HepG2 (cell line): Measurements from ENCODE around the gene ARHGAP5. TPM values are rescaled to one million over a fixed set of nuclear protein-coding genes. Genes with fewer than 3 reads are reported as not detected.
A peak's percentile ranks its signal among the peaks of the same experiment; 100 is the strongest.

Experiments used
- ADNP ChIP-seq: sonication (generic); formaldehyde crosslinking; IDR thresholded peaks from 2 replicates; pipeline ENCODE4 v1.4.0; 2020; ENCODE audit warnings: missing genetic modification reagents
- AKAP8 ChIP-seq: sonication (generic); formaldehyde crosslinking; IDR thresholded peaks from 2 replicates; pipeline ENCODE4 v1.5.1; 2020; ENCODE audit warnings: mild to moderate bottlenecking, missing genetic modification reagents
- DMTF1 ChIP-seq: sonication (generic); formaldehyde crosslinking; IDR thresholded peaks from 2 replicates; pipeline ENCODE4 v1.4.0; 2020; ENCODE audit warnings: mild to moderate bottlenecking, missing genetic modification reagents
- EEA1 ChIP-seq: sonication (generic); formaldehyde crosslinking; IDR thresholded peaks from 2 replicates; pipeline ENCODE4 v1.5.1; 2020; ENCODE audit warnings: mild to moderate bottlenecking, missing genetic modification reagents, borderline replicate concordance
- HCFC1 ChIP-seq: fragments of 150-350 bp; IDR thresholded peaks from 2 replicates; pipeline ENCODE4 v1.6.1; 2014; ENCODE audit warnings: low read depth, low read length
- HNRNPUL1 ChIP-seq: fragments of 200-400 bp; formaldehyde crosslinking; IDR thresholded peaks from 2 replicates; pipeline ENCODE4 v1.6.1; 2017; ENCODE audit warnings: low read depth, mild to moderate bottlenecking, low read length, moderate library complexity
- PHF20 ChIP-seq: sonication (generic); formaldehyde crosslinking; IDR thresholded peaks from 2 replicates; pipeline ENCODE4 v1.5.0; 2020; ENCODE audit warnings: mild to moderate bottlenecking, missing genetic modification reagents
- POGZ ChIP-seq: sonication (generic); formaldehyde crosslinking; IDR thresholded peaks from 2 replicates; pipeline ENCODE4 v1.4.0; 2020; ENCODE audit warnings: mild to moderate bottlenecking, missing genetic modification reagents
- RORA ChIP-seq: sonication (generic); formaldehyde crosslinking; IDR thresholded peaks from 2 replicates; pipeline ENCODE4 v1.5.0; 2020; ENCODE audit warnings: mild to moderate bottlenecking, missing genetic modification reagents, moderate library complexity
- TP53 ChIP-seq: sonication (generic); formaldehyde crosslinking; conservative IDR thresholded peaks from 2 replicates; pipeline ENCODE4 v1.4.0; 2020; ENCODE audit warnings: missing genetic modification reagents
- ZC3H13 ChIP-seq: sonication (generic); formaldehyde crosslinking; IDR thresholded peaks from 2 replicates; pipeline ENCODE4 v1.8.1; 2023; ENCODE audit warnings: mild to moderate bottlenecking, missing genetic modification reagents, moderate library complexity
- ZFAT ChIP-seq: sonication (generic); formaldehyde crosslinking; conservative IDR thresholded peaks from 2 replicates; pipeline ENCODE4 v1.8.1; 2023; ENCODE audit warnings: missing genetic modification reagents, inconsistent platforms
- ZNF30 ChIP-seq: sonication (generic); formaldehyde crosslinking; IDR thresholded peaks from 2 replicates; pipeline ENCODE4 v1.5.0; 2020; ENCODE audit warnings: mild to moderate bottlenecking, missing genetic modification reagents
- ZNF512 ChIP-seq: sonication (generic); formaldehyde crosslinking; IDR thresholded peaks from 2 replicates; pipeline ENCODE4 v1.4.0; 2020; ENCODE audit warnings: mild to moderate bottlenecking, missing genetic modification reagents
- ZNF549 ChIP-seq: sonication (generic); formaldehyde crosslinking; IDR thresholded peaks from 2 replicates; pipeline ENCODE4 v1.5.0; 2020; ENCODE audit warnings: missing genetic modification reagents
- ZNF841 ChIP-seq: sonication (generic); formaldehyde crosslinking; IDR thresholded peaks from 2 replicates; pipeline ENCODE4 v1.8.1; 2023; ENCODE audit warnings: missing genetic modification reagents, borderline replicate concordance
- polyA plus RNA-seq, 8 experiments: library from polyadenylated mRNA; depleted of rRNA in 3 of 8; stranded (reverse) in 7 of 8; unstranded in 1 of 8; fragments of >200 nt; fragmentation: Illumina TruSeq in 4 of 8; extraction: Trizol in 4 of 8; gene quantifications; 2 replicates each; pipeline versions ENCODE4 v1.2.1 to v1.2.3, GENCODE V29; 2011 to 2016; ENCODE audit warnings: low read depth in 4 of 8, missing spikeins in 1 of 8, mixed read lengths in 1 of 8; ENCODE audit not compliant: insufficient read depth in 1 of 8
- total RNA-seq, 5 experiments: library from RNA; depleted of rRNA; stranded (reverse); fragments of >200 nt; fragmentation: Illumina TruSeq; extraction: Trizol; gene quantifications; 2 replicates each; pipeline ENCODE4 v1.2.3, GENCODE V29; 2016; ENCODE audit warnings: low read depth in 1 of 5
- TF ChIP-seq, protein P1 (sequence below), 2 experiments: sonication (generic) in 1 of 2; formaldehyde crosslinking in 1 of 2; IDR thresholded peaks; 2 replicates each; pipeline versions ENCODE4 v1.6.1 to v1.9.0; 2014 to 2022; ENCODE audit warnings: antibody characterized with exemption in 1 of 2, borderline replicate concordance in 1 of 2, inconsistent platforms in 1 of 2, low read depth in 1 of 2, missing genetic modification reagents in 1 of 2

ARHGAP5 gene
- total and polyA plus RNA-seq, 2 of the 13 experiments (the other 11 are each of a cell fraction or from before 2014, with no cell fraction given): 33.7 to 144 TPM

DNA sequence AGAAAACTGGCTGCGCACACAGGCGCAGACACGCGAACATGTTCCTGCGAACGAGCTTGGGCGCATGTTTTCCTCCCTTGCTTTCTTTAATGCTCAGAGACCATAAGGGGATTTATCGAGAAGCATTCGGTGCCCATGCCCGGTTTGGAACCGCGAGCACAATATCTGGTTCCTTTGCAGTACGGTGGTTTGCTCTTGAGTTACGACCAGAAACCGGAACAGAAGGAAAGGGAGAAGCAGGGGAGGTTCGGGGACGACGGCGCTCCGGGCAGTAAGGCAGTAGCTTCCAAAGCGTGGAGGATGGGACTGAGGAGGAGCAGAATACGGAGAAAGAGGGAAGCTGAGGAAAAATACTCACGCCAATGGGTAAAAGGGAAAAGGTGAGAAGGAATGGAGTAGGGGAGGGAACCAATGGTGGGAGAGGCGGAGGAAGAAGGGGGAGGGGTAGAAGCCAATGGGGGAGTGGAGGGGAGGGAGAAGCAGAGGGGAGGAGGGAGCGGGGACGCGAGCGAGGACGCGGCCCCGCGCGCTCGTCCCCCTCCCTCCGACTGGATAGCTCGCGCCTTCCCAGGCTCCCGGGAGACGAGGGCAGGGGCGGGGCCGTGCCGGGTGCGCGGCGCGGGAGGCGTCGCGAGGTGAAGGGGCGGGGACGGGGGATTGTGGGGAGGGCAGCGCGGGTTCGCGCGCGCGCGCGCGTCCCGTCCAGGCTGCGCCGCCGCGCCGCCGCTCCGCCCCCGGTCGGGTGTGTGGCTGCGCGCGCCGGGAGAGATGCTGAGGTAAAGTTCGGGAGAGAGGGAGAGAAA lies 625 bp upstream of the ARHGAP5 start (continued):
- TF ChIP-seq, protein P1, sequence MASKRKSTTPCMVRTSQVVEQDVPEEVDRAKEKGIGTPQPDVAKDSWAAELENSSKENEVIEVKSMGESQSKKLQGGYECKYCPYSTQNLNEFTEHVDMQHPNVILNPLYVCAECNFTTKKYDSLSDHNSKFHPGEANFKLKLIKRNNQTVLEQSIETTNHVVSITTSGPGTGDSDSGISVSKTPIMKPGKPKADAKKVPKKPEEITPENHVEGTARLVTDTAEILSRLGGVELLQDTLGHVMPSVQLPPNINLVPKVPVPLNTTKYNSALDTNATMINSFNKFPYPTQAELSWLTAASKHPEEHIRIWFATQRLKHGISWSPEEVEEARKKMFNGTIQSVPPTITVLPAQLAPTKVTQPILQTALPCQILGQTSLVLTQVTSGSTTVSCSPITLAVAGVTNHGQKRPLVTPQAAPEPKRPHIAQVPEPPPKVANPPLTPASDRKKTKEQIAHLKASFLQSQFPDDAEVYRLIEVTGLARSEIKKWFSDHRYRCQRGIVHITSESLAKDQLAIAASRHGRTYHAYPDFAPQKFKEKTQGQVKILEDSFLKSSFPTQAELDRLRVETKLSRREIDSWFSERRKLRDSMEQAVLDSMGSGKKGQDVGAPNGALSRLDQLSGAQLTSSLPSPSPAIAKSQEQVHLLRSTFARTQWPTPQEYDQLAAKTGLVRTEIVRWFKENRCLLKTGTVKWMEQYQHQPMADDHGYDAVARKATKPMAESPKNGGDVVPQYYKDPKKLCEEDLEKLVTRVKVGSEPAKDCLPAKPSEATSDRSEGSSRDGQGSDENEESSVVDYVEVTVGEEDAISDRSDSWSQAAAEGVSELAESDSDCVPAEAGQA (IDR thresholded peaks at IDR 0.05; ENCODE audit: low read depth): peak; percentile 76; the same call in 1 of the 2 replicates
- TF ChIP-seq, protein P1 (CRISPR knock-in tag; IDR thresholded peaks at IDR 0.05; ENCODE audit: borderline replicate concordance): no peak
- TF ChIP-seq EEA1 (0 out of 2 replicates have a peak, but pooled peaks have one; percentile 27), ZNF30 (CRISPR knock-in tag) (0 out of 2 replicates have a peak, but pooled peaks have one; percentile 73), HCFC1 (no peak; the same call in 1 of the 2 replicates), DMTF1 (no peak; the same call in 1 of the 2 replicates), ADNP (CRISPR knock-in tag) (no peak), ZC3H13 (peak; percentile 90), ZNF549 (no peak), AKAP8 (CRISPR knock-in tag) (no peak), HNRNPUL1 (no peak), TP53 (no peak; the same call in 1 of the 2 replicates), RORA (CRISPR knock-in tag) (no peak), PHF20 (CRISPR knock-in tag) (no peak), ZNF512 (no peak), POGZ (peak; percentile 52), ZFAT (CRISPR knock-in tag) (no peak), ZNF841 (CRISPR knock-in tag) (peak; percentile 87; the same call in 1 of the 2 replicates)
